ENCODE data around the gene AKAP8L.

- TF ChIP-seq CTCF (IDR thresholded peaks at IDR 0.05): no peak
- TF ChIP-seq EZH2 (IDR thresholded peaks at IDR 0.05; ENCODE audit: borderline replicate concordance, insufficient read depth, low read depth, low read length, poor library complexity, severe bottlenecking): no peak
These were observed 8.5 kb upstream of the AKAP8L start for GRCh38 chr19:15427350-15427700.
